HepG2 (cell line): Measurements from ENCODE around the gene CAMK1D. TPM values are rescaled to one million over a fixed set of nuclear protein-coding genes. Genes with fewer than 3 reads are reported as not detected.

Experiments used
- ATAC-seq: fragments of 200-7000 bp; cut with Tn5 transposase; 3 replicates; pipeline ENCODE4 v1.9.1; 2020; ENCODE audit warnings: mild to moderate bottlenecking, moderate library complexity
- BruUV-seq: library from RNA; stranded (reverse); fragments of 400-500 nt; replicated peaks from 2 replicates; lab custom pipeline; 2021; lab: Mats Ljungman, UMichigan
- CTCF ChIA-PET: fragments of 300-600 bp; formaldehyde crosslinking; extraction: SDS; loops from one replicate; lab custom pipeline; 2021; ENCODE audit warnings: low total read pairs, inconsistent platforms, low intra/inter-chr PET ratio; lab: Yijun Ruan, JAX
- POLR2A ChIA-PET: fragments of 350-600 bp; sonication (Branson Sonifier 250); formaldehyde crosslinking; loops from one replicate; lab custom pipeline; 2020; ENCODE audit warnings: antibody characterized with exemption, inconsistent platforms; lab: Yijun Ruan, JAX
- DNase-seq: peaks from one replicate; pipeline ENCODE4 v3.0.0-alpha.2; 2015; ENCODE audit warnings: low spot score
- FAIRE-seq: peaks from 3 replicates; lab custom pipeline; 2011; peaks lifted over from hg19 to GRCh38; lab: Jason Lieb, UNC
- H2AFZ ChIP-seq: one replicate; pipeline ENCODE4 v1.6.1; 2011; ENCODE audit warnings: low read length, inconsistent platforms
- H3K27ac ChIP-seq: fragments of 300-600 bp; 3 replicates; pipeline ENCODE4 v1.8.0; 2011; ENCODE audit warnings: mixed run types, mild to moderate bottlenecking, mixed read lengths, low read length, inconsistent platforms; ENCODE audit not compliant: insufficient read depth; ENCODE audit errors: extremely low read length
- H3K27me3 ChIP-seq, 2 experiments: fragments of 200-600 bp in 1 of 2; 2 replicates in 1 of 2; 3 replicates in 1 of 2; pipeline versions ENCODE4 v1.6.0 to v1.8.0; 2011; ENCODE audit warnings: low read length in 2 of 2, mild to moderate bottlenecking in 2 of 2, moderate library complexity in 2 of 2, inconsistent platforms in 1 of 2; ENCODE audit not compliant: insufficient read depth in 2 of 2, control insufficient read depth in 1 of 2
- H3K36me3 ChIP-seq, 2 experiments: fragments of 200-600 bp in 1 of 2; replicated peaks in 1 of 2; 2 replicates in 1 of 2; 3 replicates in 1 of 2; pipeline versions ENCODE4 v1.5.1 to v1.8.0; 2011; ENCODE audit warnings: low read length in 2 of 2, inconsistent platforms in 1 of 2; ENCODE audit not compliant: insufficient read depth in 2 of 2, control insufficient read depth in 1 of 2
- H3K4me1 ChIP-seq: 2 replicates; pipeline ENCODE4 v1.5.1; 2012; ENCODE audit warnings: low read length, inconsistent platforms; ENCODE audit not compliant: insufficient read depth
- H3K4me2 ChIP-seq: 2 replicates; pipeline ENCODE4 v1.6.0; 2011; ENCODE audit warnings: low read depth, low read length, inconsistent platforms
- H3K4me3 ChIP-seq, 3 experiments: fragments of 200-600 bp in 1 of 3; sonication (generic), shearing (Covaris generic) in 1 of 3; replicated peaks in 1 of 3; 2 replicates each; pipeline ENCODE4 v1.5.1; 2011 to 2016; ENCODE audit warnings: low read length in 3 of 3, inconsistent platforms in 2 of 3, low read depth in 2 of 3, mild to moderate bottlenecking in 2 of 3, control low read depth in 1 of 3, mixed read lengths in 1 of 3; ENCODE audit not compliant: insufficient read depth in 1 of 3
- H3K79me2 ChIP-seq: one replicate; pipeline ENCODE4 v1.6.1; 2011; ENCODE audit warnings: low read length, inconsistent platforms; ENCODE audit not compliant: insufficient read depth
- H3K9ac ChIP-seq: 2 replicates; pipeline ENCODE4 v1.6.0; 2011; ENCODE audit warnings: mild to moderate bottlenecking, low read depth, low read length, inconsistent platforms; ENCODE audit not compliant: insufficient read depth
- H3K9me3 ChIP-seq: 2 replicates; pipeline ENCODE4 v1.5.1; 2012; ENCODE audit warnings: mild to moderate bottlenecking, low read length
- H4K20me1 ChIP-seq: 2 replicates; pipeline ENCODE4 v1.6.0; 2011; ENCODE audit warnings: inconsistent platforms, mild to moderate bottlenecking, low read length, moderate library complexity; ENCODE audit not compliant: insufficient read depth
- ARHGAP35 ChIP-seq: sonication (generic); formaldehyde crosslinking; IDR thresholded peaks from 2 replicates; pipeline ENCODE4 v1.9.0; 2022; ENCODE audit warnings: mild to moderate bottlenecking, inconsistent platforms, moderate library complexity, missing genetic modification reagents, borderline replicate concordance
- NCOR1 ChIP-seq: fragments of 200-600 bp; sonication (generic); IDR thresholded peaks from 2 replicates; pipeline ENCODE4 v1.7.0; 2017; ENCODE audit warnings: antibody characterized with exemption, low read length, borderline replicate concordance
- POLR2A ChIP-seq, 2 experiments: IDR thresholded peaks; 2 replicates each; pipeline ENCODE4 v1.6.1; 2011; ENCODE audit warnings: low read depth in 2 of 2, low read length in 2 of 2, mild to moderate bottlenecking in 1 of 2, moderate library complexity in 1 of 2; ENCODE audit not compliant: insufficient read depth in 1 of 2
- RFX5 ChIP-seq: IDR thresholded peaks from 2 replicates; pipeline ENCODE4 v1.6.1; 2011; ENCODE audit warnings: low read depth, low read length, improper control_type of control experiment
- SETDB1 ChIP-seq: sonication (generic); formaldehyde crosslinking; IDR thresholded peaks from 2 replicates; pipeline ENCODE4 v1.5.1; 2020; ENCODE audit warnings: missing genetic modification reagents, mild to moderate bottlenecking, borderline replicate concordance
- YY1 ChIP-seq: IDR thresholded peaks from 2 replicates; pipeline ENCODE4 v1.6.1; 2011; ENCODE audit warnings: low read length, low read depth, moderate library complexity, mild to moderate bottlenecking; ENCODE audit not compliant: insufficient read depth, insufficient replicate concordance
- ZBTB25 ChIP-seq: IDR thresholded peaks from 2 replicates; pipeline ENCODE4 v1.6.1; 2018; ENCODE audit warnings: missing genetic modification reagents
- ZHX1 ChIP-seq: sonication (generic); formaldehyde crosslinking; IDR thresholded peaks from 2 replicates; pipeline ENCODE4 v1.8.1; 2022; ENCODE audit warnings: low read depth, mild to moderate bottlenecking, missing genetic modification reagents
- ZHX2 ChIP-seq, 2 experiments: sonication (generic) in 1 of 2; formaldehyde crosslinking in 1 of 2; IDR thresholded peaks; 2 replicates each; pipeline versions ENCODE4 v1.6.1 to v1.9.0; 2014 to 2022; ENCODE audit warnings: antibody characterized with exemption in 1 of 2, borderline replicate concordance in 1 of 2, inconsistent platforms in 1 of 2, low read depth in 1 of 2, missing genetic modification reagents in 1 of 2
- WGBS: methylation state at CpG from one replicate; pipeline ENCODE4 v1.1.6; 2017; ENCODE audit warnings: low lambda C conversion rate; 5-methylcytosine and 5-hydroxymethylcytosine counted together
- in situ Hi-C: cut with HindIII; loops from 2 replicates; pipeline ENCODE4 v1.10.0; 2017; ENCODE audit warnings: low pct_unique_long_range_greater_than_20kb; ENCODE audit not compliant: extremely low pct_ligation_motif_present
- intact Hi-C: fragments of 100-400 bp; cut with micrococcal nuclease; formaldehyde crosslinking; loops from one replicate; pipeline ENCODE4 v1.10.0; 2022; ENCODE audit not compliant: unreplicated experiment
- polyA plus RNA-seq, 8 experiments: library from polyadenylated mRNA; depleted of rRNA in 3 of 8; stranded (reverse) in 7 of 8; unstranded in 1 of 8; fragments of >200 nt; fragmentation: Illumina TruSeq in 4 of 8; extraction: Trizol in 4 of 8; gene quantifications; 2 replicates each; pipeline versions ENCODE4 v1.2.1 to v1.2.3, GENCODE V29; 2011 to 2016; ENCODE audit warnings: low read depth in 4 of 8, missing spikeins in 1 of 8, mixed read lengths in 1 of 8; ENCODE audit not compliant: insufficient read depth in 1 of 8
- total RNA-seq, 5 experiments: library from RNA; depleted of rRNA; stranded (reverse); fragments of >200 nt; fragmentation: Illumina TruSeq; extraction: Trizol; gene quantifications; 2 replicates each; pipeline ENCODE4 v1.2.3, GENCODE V29; 2016; ENCODE audit warnings: low read depth in 1 of 5

CAMK1D gene
- total and polyA plus RNA-seq, 2 of the 13 experiments (the other 11 are each of a cell fraction or from before 2014, with no cell fraction given), result under 0.01 TPM; not detected in 1

GRCh38 chr10:12476656-12477055 is 127.3 kb downstream of the CAMK1D start:
- no peaks in the 10 kb centered on the region for H3K36me3 ChIP-seq
- H3K79me2 ChIP-seq, result no peaks in the 10 kb centered on the region
- intact Hi-C loops, result no loop called here
- ATAC-seq, result no peak
- H3K4me2 ChIP-seq, result no peak overlapping the region
- CTCF ChIA-PET, result no interaction called here
- H3K4me1 ChIP-seq, result no peaks in the 10 kb centered on the region
- no peak for TF ChIP-seq YY1
- no peak for TF ChIP-seq RFX5
- no peak for TF ChIP-seq ARHGAP35
- TF ChIP-seq NCOR1, result no peak
- TF ChIP-seq ZBTB25 (CRISPR knock-in tag), result no peak
- TF ChIP-seq POLR2A (IDR thresholded peaks at IDR 0.05; ENCODE audit: insufficient read depth in 1 of 2, low read depth in 2 of 2, low read length in 2 of 2), result no peak
- TF ChIP-seq, all 625 proteins: peak for 0
- H3K27me3 ChIP-seq, result no peaks in the 10 kb centered on the region
- no peak overlapping the region for H3K4me3 ChIP-seq
- WGBS, result 25% methylated on average over 4 of the region's 4 CpGs
- no peak overlapping the region for H2AFZ ChIP-seq
- no peak overlapping the region for H3K9ac ChIP-seq
- POLR2A ChIA-PET, result no interaction called here
- DNase-seq, result no peak
- no peak overlapping the region for H3K27ac ChIP-seq
- in situ Hi-C loops, result no loop called here
- no peaks in the 10 kb centered on the region for H4K20me1 ChIP-seq
- H3K9me3 ChIP-seq, result no peaks in the 10 kb centered on the region
- BruUV-seq, result no TSS peak
- FAIRE-seq, result no peak

GRCh38 chr10:12479437-12479844 is 130.1 kb downstream of the CAMK1D start:
- H2AFZ ChIP-seq, result no peak overlapping the region
- intact Hi-C loops, result no loop called here
- H4K20me1 ChIP-seq, result no peaks in the 10 kb centered on the region
- BruUV-seq, result no TSS peak
- H3K9me3 ChIP-seq, result no peaks in the 10 kb centered on the region
- no peak overlapping the region for H3K4me3 ChIP-seq
- no peak overlapping the region for H3K27ac ChIP-seq
- no peak for DNase-seq
- no peaks in the 10 kb centered on the region for H3K36me3 ChIP-seq
- H3K4me1 ChIP-seq, result no peaks in the 10 kb centered on the region
- H3K27me3 ChIP-seq, result no peaks in the 10 kb centered on the region
- 32% methylated on average over 5 of the region's 12 CpGs for WGBS
- no peak for FAIRE-seq
- in situ Hi-C loops, result no loop called here
- no peak for ATAC-seq
- POLR2A ChIA-PET, result no interaction called here
- H3K4me2 ChIP-seq, result no peak overlapping the region
- CTCF ChIA-PET, result no interaction called here
- H3K79me2 ChIP-seq, result no peaks in the 10 kb centered on the region
- H3K9ac ChIP-seq, result no peak overlapping the region
- no peak for TF ChIP-seq ZHX1
- no peak for TF ChIP-seq ZHX2 (IDR thresholded peaks at IDR 0.05; ENCODE audit: low read depth)
- TF ChIP-seq ZHX2 (CRISPR knock-in tag; IDR thresholded peaks at IDR 0.05; ENCODE audit: borderline replicate concordance), result no peak
- no peak for TF ChIP-seq SETDB1
